ENCODE measurements around the gene TRIM36.

DNA sequence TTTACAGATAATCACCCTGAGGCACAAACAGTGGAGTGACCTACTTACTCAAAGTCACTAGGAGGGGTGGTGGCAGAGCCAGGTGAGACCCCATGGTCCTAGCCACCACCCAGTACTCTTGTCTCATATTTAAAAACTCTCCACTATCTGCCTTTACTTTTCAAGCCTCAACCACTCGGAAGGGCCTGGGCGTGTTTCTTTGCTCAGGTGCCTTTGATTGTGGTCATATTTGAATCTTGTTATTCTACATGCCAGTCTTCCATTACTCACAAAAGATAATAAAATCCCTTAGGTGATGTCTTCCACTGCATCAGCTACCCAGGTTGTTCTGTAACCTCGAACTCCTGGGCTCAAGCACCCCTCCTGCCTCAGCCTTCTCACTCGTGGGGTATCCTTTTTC is 20.7 kb upstream of the TRIM36 start:
- TF ChIP-seq, protein P1, sequence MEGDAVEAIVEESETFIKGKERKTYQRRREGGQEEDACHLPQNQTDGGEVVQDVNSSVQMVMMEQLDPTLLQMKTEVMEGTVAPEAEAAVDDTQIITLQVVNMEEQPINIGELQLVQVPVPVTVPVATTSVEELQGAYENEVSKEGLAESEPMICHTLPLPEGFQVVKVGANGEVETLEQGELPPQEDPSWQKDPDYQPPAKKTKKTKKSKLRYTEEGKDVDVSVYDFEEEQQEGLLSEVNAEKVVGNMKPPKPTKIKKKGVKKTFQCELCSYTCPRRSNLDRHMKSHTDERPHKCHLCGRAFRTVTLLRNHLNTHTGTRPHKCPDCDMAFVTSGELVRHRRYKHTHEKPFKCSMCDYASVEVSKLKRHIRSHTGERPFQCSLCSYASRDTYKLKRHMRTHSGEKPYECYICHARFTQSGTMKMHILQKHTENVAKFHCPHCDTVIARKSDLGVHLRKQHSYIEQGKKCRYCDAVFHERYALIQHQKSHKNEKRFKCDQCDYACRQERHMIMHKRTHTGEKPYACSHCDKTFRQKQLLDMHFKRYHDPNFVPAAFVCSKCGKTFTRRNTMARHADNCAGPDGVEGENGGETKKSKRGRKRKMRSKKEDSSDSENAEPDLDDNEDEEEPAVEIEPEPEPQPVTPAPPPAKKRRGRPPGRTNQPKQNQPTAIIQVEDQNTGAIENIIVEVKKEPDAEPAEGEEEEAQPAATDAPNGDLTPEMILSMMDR (IDR thresholded peaks at IDR 0.05; ENCODE audit: insufficient read depth, low read depth, low read length), result no peak
- TF ChIP-seq EZH2 (IDR thresholded peaks at IDR 0.05; ENCODE audit: insufficient read depth, low read length), result no peak

Data from astrocyte (in vitro differentiated cells and primary cell).